Esophagus squamous epithelium (tissue), 4 donors: Measurements from ENCODE around the gene ATL3.

Experiments
- POLR2A ChIP-seq, 4 donors: fragments of 450-650 bp; IDR thresholded peaks; one replicate each; pipeline ENCODE4 v1.6.1; 2017; ENCODE audit warnings: antibody characterized with exemption in 4 of 4, mild to moderate bottlenecking in 4 of 4, moderate library complexity in 3 of 4
- TF ChIP-seq, protein P1 (sequence below), 6 experiments: fragments of 450-650 bp in 4 of 6; fragments of 200-600 bp in 2 of 6; sonication (generic) in 2 of 6; IDR thresholded peaks; one replicate each; pipeline ENCODE4 v1.5.1; 2016 to 2019; ENCODE audit warnings: antibody characterized with exemption in 6 of 6, mild to moderate bottlenecking in 4 of 6, moderate library complexity in 4 of 6

- TF ChIP-seq, protein P1, sequence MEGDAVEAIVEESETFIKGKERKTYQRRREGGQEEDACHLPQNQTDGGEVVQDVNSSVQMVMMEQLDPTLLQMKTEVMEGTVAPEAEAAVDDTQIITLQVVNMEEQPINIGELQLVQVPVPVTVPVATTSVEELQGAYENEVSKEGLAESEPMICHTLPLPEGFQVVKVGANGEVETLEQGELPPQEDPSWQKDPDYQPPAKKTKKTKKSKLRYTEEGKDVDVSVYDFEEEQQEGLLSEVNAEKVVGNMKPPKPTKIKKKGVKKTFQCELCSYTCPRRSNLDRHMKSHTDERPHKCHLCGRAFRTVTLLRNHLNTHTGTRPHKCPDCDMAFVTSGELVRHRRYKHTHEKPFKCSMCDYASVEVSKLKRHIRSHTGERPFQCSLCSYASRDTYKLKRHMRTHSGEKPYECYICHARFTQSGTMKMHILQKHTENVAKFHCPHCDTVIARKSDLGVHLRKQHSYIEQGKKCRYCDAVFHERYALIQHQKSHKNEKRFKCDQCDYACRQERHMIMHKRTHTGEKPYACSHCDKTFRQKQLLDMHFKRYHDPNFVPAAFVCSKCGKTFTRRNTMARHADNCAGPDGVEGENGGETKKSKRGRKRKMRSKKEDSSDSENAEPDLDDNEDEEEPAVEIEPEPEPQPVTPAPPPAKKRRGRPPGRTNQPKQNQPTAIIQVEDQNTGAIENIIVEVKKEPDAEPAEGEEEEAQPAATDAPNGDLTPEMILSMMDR (IDR thresholded peaks at IDR 0.05): no peak
- no peak for TF ChIP-seq POLR2A (IDR thresholded peaks at IDR 0.05)
These were observed 68.0 kb downstream of the ATL3 start for GRCh38 chr11:63603180-63603518.
